ENCODE results near the gene OTC. TPM values are rescaled to one million over a fixed set of nuclear protein-coding genes. Genes with fewer than 3 reads are reported as not detected.

The OTC gene
- not detected in 2 replicates for total RNA-seq

GRCh38 chrX:38352362-38352761 lies at the start of gene OTC:
Gene OTC (plus strand): TSS chrX:38352604. CDS start chrX:38352697, 93 bp downstream.

DNA sequence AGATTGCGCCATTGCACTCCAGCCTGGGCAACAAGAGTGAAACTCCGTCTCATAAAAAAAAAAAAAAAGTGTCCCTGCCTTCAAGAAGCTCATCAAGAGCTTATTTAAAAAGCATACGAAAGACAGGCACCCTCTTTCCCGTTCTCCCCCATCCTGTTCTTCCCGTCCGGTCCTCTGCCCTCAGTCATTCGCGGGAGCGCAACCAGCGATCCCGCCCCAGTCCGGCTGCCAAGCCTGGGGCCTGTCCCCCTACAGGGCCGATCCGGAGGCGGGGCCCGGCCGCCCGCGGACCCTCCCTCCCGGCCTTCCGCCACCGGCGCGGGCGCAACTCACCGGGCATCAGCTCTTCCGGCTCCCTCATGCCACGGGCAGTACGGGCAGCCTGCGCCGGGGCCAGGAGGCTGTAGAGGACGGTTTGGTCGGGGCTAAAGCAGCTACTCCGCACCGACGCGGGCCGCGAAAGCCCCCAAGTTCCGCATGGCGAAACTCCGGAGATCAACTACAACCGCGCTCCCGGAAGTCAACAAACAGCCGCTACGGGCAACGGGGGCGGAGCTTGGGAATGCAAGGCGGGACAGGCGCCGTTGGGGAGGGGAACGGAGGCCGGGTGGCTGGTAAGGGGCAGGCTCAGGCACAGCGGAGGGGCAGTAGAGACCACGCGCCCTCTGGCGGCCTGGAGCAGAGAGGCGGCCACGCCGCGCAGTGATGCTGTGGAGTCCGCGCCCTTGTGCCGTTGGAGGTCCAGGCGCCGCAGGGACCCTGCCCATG lies 25.2 kb upstream of the OTC start, which contains the start of gene RPGR:
Gene RPGR (minus strand): TSS at position 503 of the 768 bp plus-strand sequence. CDS start 142 bp downstream, at position 361.

Other genes starting within 250 kb of the OTC start
- 94.4 and 124 TPM in 2 replicates for gene SRPX, start 131.7 kb upstream of the OTC start, total RNA-seq
- 7.1 and 8.3 TPM in 2 replicates for gene RPGR, start 25.1 kb upstream of the OTC start, total RNA-seq
- gene TSPAN7, start 208.9 kb downstream of the OTC start, total RNA-seq, result not detected in 2 replicates